OCI-LY3 (cell line): ENCODE data around the gene C1QTNF9.

Source experiments
- CTCF ChIP-seq: fragments of 200-600, 300-600 bp; sonication (generic); IDR thresholded peaks from 2 replicates; pipeline ENCODE4 v1.5.1; 2014; ENCODE audit warnings: antibody characterized with exemption, low read length, low read depth
- EZH2phosphoT487 ChIP-seq: fragments of 200-600 bp; shearing (Covaris generic); IDR thresholded peaks from 2 replicates; pipeline ENCODE4 v1.6.1; 2018; ENCODE audit warnings: antibody characterized with exemption, mixed run types, low read depth

- TF ChIP-seq CTCF (no peak), EZH2phosphoT487 (no peak)
Observed at GRCh38 chr13:24301911-24302310, 7.5 kb upstream of the C1QTNF9 start.
